GM23248 (cell line): ENCODE results near the gene BHLHE40.

ENCODE experiments used
- EZH2 ChIP-seq: fragments of 200-600 bp; sonication (generic); IDR thresholded peaks from 2 replicates; pipeline ENCODE4 v1.6.1; 2018; ENCODE audit warnings: antibody characterized with exemption, mild to moderate bottlenecking; ENCODE audit not compliant: insufficient read depth, poor library complexity, severe bottlenecking
- EZH2phosphoT487 ChIP-seq: fragments of 200-600 bp; sonication (generic); IDR thresholded peaks from 2 replicates; pipeline ENCODE4 v1.6.1; 2018; ENCODE audit warnings: antibody characterized with exemption, moderate library complexity, mild to moderate bottlenecking, low read depth; ENCODE audit not compliant: insufficient read depth

- TF ChIP-seq EZH2 (no peak), EZH2phosphoT487 (no peak)
Observed at GRCh38 chr3:4996771-4997291, 17.6 kb downstream of the BHLHE40 start.
